Stimulated activated CD4-positive, alpha-beta T cell treated with anti-CD3 and anti-CD28 coated beads, Interleukin-4, amount 100 ng/mL, for 24 hours (primary cell): ENCODE measurements around the gene AP3M1.
A peak's percentile ranks its signal among the peaks of the same experiment; 100 is the strongest.

Experiments
- DNase-seq: peaks from one replicate; pipeline ENCODE4 v3.0.0-alpha.2; 2020

The AP3M1 gene

DNA sequence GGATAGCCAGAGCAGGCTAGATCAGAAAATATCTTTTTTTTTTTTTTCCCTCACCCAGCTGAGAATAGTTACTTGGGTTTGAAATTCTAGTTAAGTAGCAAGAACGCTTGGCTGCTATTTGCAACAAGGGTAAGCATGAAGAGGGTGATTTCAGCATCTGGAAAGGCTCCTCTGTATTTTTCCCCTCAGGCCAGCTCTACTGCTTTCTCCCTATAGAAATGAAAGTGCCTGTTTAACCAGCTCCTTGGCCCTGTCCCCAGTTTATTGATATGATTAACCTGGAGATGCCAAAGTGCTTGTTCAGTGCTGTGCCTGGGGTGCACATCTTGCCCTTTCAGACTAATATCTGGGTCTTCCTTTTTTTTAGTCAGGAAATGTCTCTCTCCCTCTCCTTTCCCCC, 37.1 kb downstream of the AP3M1 start:
- DNase-seq: no peak

DNA sequence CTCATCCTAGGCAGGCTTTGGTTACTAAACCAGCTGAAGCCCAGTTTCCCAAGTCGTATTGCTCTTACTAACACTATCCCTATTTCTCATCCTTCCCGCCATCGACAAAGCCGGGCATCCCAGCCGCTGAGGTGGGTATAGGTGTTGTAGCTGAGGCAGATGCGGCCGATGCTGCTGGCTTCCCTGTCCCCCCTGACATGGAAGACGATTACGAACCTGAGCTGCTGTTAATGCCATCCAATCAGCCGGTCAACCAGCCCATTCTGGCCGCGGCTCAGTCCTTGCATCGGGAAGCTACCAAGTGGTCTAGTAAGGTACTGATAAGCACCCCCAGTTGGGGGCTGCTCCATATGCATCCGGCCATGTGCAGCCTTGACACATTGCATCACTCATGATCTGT, 38.8 kb downstream of the AP3M1 start:
- no peak for DNase-seq

DNA sequence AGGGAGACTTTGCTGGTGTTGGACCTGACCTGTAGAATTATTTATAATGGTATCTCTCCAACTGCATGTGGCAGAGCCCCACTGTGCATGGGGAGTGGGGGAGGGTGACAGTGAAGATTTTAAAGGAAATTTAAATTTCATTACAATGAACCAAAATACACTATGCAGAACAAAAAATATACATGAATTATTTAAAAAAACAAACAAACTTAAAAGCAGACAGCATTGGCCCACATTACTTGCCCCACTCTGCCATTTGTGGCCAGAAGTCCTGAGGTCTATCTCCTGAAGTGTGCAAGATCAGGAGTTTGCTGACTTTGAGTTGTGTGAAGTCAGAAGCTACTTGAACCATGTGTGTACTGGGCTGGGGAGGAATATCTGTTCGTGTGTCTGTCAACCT, 40.5 kb downstream of the AP3M1 start:
- no peak for DNase-seq

DNA sequence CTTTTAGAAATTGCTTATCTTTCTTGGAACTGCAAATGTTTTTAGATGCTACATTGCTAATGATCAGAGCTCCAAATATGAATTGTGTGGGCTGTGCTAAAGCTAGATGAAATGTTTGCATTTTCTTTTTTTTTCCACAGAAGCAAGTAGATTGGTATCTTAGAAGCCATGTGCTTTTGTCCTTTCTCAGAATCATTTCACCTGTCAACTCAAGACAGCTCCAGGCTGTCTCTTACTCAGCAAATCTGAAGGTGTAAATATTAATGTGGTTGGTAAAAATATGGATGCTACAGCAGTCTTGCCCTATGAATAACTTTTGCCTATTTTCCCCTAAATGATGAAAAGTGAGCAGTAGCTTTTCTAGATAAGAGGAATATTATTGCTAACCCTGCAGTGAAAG, 41.2 kb downstream of the AP3M1 start:
- no peak for DNase-seq

DNA sequence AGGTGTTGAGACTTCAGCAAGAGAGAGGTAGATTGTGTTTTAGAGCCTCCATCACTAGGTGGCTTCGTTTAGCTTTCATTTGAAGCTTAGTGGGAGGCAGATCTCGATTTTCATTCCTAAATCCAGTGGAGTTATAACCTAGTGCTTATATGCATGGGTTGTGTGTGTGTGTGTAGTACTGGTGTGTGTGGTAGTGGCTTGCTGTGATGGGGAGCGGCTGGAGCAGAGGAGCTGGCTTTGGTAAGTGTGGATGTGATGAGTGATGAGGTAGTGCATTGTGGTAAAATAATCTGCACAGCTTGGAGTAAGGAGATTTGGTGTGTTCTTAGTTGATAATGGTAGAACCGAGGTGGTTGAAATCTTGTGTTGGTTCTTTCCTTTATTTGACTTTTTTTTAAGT, 43.2 kb downstream of the AP3M1 start:
- no peak for DNase-seq

DNA sequence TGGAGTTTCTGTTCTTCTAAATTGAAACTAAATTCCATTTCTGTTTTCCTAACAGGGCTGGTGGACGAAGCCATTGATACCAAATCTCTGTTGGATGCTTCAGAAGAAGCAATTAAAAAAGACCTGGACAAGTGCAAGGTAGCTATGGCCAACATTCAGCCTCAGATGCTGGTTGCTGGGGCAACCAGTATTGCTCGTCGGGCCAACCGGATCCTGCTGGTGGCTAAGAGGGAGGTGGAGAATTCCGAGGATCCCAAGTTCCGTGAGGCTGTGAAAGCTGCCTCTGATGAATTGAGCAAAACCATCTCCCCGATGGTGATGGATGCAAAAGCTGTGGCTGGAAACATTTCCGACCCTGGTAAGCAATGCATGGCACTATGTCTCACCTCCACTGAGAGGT, 45.6 kb downstream of the AP3M1 start:
- DNase-seq: no peak

DNA sequence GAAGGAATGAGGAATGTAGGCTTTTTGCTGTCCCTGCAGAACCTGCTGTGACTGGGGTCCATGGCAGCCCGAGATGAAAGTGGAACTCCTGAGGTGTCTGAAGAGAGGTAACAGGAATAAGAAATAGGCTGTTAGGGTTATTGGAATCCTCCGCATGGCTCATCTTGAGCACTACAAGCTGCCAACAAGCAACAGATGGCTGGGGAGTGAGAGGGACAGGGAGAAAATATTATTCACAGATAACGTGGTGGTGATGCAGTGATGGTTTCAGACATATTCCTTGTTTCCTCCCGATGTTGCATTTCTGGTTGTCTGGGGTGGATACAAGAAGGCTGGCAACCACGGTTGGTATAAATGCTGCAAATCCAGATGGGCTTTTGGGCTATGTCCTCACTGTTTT, 46.1 kb downstream of the AP3M1 start:
- DNase-seq: no peak

DNA sequence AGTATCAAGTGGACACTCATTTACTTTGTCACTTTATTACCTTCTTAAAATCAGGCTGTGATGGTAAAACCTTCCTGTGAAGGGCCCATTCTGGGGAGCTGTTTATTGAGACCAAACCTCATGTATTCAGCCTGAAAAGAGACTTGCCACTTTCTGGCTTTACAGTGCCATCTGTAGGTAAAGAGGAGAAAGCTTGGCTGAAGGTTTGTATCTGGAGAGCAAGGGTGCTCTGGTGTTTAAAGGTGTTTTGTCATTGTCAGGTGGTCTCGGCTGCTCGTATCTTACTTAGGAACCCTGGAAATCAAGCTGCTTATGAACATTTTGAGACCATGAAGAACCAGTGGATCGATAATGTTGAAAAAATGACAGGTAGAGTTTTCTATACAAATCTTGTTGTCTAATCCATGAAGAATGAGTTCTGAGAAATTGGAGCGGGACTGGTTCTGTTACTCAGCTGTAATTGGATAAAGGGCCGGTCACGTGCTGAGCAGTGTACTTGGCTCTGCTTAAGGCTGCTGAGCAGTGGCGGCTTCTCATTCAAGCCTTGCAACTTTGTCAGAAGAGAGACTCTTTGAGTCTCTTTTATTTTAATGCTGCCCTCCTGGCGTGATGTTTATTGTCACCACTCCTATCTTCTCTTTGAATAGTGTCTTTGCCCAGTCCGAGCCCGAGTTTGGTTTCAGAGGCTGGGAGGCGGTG, 46.9 kb downstream of the AP3M1 start:
- DNase-seq: no peak

DNA sequence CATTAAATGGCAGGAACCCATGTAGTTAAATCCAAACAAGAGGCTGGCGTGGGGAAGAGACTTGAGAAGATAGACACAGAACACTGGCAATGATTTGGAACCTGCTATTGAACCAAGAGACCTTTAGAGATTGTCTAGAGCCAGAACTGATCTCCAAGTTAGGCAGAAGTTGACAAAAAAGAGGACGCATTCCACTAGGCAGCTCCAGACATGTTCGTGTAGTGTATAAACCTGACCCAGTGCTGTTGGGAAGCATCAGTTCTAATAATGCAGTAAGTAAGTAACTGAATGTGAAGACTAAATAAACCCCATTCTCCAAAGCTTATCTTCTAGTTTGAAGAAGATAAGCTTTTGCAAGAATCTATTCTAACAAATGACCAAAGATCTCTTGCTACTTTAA, 50.8 kb downstream of the AP3M1 start:
- no peak for DNase-seq

DNA sequence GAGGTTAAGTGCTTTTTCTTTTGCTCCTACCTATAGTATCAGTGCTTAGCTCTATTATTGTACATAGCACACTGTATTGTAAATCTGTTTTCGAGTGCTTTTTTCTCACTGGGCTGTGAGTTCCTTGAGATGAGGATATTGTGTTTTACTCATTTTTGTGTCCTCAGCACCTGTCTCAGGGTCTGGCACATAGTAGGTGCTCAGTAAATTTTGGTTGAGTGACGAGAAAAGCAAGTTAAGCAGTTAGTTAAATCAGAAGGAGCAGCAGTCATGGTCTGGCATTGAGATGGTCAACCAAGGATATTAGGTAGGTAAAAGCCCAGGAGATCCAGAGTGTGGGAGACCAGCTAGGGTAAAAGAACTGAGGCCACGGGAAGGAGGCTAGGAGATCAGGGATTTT, 51.2 kb downstream of the AP3M1 start:
- DNase-seq: no peak

DNA sequence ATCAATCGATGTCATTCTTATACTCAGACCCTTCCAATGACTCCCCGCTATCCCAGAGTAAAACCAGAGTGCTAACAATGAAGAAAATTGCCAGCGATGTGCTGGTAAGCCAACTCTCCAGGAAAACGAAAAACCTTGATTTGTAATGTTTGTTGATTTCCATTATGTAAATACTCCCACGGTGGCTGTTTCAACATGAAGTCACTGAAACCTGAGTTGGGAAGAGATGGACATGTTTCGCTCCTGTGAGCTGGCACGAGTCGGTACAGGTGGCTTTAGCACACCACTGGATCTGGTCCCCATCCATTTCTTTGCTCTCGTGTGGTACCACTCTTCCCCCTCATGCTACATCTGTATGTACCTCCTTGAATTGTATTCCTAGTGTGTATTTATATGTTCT, 52.9 kb downstream of the AP3M1 start:
- no peak for DNase-seq

DNA sequence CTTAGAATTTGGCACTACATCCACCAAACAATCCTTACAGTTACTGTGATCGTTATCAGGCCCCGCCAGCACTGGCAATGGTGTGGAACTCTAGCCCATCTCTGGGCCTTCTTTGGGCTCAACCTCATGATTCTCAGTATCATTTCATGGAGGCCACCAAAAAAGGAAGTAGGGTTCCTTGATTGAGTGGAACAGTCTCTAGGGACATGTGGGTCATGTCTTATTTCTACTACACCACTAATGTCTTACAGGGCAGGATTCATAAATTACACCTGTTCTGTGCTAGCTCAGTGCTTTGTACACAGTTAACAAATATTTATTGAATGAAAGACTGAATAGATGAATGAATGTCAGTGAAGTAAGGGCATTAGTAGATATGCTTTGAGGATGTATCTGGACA, 53.9 kb downstream of the AP3M1 start:
- DNase-seq: no peak

DNA sequence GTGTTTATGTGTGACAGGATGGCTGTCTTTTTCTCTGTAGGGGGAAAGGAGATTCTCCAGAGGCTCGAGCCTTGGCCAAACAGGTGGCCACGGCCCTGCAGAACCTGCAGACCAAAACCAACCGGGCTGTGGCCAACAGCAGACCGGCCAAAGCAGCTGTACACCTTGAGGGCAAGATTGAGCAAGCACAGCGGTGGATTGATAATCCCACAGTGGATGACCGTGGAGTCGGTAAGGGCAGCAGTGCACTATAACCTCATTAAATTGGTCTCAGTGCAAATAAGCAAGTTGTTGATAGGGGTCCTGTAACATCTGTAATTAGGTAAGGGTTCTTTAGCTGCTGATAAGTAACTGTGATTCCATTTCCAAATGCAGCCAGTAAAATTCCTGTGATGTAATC, 56.4 kb downstream of the AP3M1 start:
- no peak for DNase-seq

DNA sequence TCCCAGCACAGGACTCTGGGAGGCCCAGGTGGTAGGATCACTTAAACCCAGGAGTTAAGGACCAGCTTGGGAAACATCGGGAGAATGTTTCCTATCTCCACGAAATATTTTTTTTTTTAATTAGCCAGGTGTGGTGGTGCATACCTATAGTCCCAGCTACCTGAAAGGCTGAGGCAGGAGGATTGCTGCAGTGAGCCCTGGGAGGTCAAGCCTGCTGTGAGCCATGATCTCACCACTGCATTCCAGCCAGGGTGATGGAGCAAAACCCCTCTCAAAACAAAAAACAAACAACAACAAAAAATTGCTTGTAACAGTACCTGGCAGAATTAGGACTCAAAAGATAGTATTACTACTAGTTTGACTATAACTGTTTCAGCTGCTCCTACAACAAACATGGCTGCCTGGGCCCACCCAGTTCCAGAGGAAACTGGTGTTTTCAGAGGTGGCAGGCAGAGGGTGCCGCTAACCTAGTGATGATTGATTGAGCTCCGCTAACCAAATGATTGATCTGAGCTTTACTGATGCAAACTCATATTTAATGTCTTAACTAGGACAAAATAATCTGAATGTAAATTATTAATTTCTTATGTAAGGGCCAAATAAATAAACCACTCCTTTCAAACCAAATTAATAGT, 57.0 kb downstream of the AP3M1 start:
- DNase-seq: no peak

DNA sequence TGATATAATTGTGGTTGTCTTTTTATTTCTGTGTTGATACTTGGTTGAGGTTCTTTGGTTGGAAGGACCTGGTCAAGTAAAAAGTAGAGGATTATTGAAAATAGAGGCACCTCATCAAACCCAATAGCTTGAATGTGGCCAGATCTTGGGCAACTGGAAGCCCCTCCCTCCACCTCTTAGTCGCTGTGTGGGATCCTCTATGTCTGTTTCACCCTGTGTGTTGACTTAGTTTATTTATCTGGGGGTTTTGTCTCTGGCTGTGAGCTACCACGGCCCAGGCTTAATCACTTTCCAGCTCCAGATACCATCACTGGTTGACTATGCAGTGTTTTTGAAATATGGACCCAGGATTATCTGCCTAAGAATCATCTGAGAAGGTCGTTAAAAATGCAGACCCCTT, 58.3 kb downstream of the AP3M1 start:
- no peak for DNase-seq

DNA sequence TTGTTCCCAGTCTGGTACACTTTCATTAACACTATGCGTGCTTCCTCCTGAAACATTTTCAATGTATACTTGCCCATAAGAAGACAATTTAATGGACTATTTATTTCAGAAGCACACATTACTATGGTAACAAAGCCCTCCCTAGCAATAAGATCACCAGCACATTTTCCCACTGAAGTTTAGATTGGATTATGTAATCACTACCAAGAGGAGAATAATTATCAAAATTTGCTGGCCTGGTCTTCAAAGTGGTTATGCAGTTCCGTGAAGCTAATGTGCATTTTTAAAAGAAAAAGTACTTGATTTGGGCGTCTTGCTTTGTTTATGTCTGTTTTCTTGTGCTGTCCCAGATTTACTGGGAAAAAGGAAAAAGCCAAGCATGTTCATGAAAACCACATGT, 61.9 kb downstream of the AP3M1 start:
- DNase-seq: no peak

DNA sequence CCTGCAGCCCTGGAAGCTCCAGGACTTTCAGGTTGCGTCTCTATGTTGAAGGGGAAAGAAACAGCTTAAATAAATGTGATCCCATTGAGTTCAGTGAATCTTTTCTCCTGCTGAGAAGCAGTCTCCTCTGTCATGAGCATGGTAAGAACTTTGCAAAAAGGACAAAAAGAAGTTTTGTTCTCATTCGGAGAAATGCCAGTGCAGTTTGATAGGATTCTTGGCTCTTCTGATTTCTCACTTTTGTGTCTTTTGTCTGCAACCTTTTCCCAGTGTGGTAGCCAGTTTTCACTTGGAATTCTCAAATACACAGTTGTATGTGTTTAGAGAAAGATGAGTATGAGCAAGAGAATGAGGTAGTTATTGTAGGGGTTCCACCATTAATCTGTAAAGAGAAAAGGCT, 64.3 kb downstream of the AP3M1 start:
- DNase-seq: no peak

DNA sequence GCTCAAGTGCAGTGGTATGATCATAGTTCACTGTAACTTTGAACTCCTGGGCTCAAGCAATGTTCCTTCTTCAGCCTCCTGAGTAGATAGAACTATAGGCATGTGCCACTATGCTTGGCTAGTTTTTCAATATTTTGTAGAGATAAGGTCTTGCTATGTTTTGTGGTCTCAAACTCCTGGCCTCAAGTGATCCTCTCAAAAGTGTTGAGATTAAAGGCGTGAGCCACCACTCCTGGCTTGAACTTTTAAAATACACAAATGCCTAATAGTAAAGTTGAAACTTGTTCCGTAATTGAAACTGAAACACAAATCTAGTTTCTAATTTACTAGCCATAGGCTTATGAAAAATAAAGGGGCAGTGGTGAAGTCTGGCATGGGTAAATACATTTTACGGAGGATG, 65.7 kb downstream of the AP3M1 start:
- no peak for DNase-seq

DNA sequence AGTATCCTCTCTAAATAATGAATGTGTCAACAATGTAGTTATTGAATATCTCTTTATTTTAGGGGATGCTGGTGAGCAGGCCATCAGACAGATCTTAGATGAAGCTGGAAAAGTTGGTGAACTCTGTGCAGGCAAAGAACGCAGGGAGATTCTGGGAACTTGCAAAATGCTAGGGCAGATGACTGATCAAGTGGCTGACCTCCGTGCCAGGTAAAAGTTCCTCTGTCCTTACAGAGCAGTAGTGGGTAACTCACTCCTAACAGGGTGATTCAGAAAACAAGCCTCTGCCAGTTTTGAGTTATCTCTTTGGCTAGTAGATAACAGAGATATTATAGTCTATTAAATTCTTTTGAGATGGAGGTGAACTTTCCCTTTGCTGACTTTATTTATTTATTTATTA, 67.3 kb downstream of the AP3M1 start:
- no peak for DNase-seq

DNA sequence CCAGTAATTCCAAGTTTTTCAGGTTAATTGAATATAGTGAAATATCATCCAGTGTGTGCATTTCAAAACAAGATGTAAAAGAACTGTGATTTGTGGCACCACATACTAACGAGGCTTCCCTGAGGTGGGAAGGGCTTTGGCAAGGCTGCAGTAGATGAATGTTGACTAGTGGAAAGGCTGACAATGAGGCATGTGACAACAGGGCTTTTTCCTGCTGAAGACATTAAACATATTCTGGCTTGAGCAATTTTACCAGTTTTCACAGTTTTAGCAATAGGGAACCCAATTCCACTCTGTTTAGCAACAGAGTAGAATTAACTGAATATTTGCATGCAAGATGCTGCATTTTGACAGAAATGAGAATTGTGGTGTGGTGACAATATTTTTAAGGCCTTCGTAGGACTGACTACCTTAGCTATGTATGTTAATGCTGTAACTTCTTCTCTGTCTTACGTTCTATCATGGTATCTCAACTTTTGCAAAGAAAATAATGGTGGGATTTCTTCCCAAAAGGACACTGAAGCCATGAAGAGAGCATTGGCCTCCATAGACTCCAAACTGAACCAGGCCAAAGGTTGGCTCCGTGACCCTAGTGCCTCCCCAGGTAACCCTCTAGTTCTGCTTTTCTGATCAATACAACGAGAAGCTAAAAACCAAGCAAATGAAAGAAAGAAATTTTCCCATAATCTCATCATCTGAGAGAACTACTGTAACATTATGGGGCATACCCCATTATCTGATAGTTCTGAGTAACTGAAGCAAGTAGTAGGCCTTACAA, 68.5 kb downstream of the AP3M1 start:
- DNase-seq: no peak

DNA sequence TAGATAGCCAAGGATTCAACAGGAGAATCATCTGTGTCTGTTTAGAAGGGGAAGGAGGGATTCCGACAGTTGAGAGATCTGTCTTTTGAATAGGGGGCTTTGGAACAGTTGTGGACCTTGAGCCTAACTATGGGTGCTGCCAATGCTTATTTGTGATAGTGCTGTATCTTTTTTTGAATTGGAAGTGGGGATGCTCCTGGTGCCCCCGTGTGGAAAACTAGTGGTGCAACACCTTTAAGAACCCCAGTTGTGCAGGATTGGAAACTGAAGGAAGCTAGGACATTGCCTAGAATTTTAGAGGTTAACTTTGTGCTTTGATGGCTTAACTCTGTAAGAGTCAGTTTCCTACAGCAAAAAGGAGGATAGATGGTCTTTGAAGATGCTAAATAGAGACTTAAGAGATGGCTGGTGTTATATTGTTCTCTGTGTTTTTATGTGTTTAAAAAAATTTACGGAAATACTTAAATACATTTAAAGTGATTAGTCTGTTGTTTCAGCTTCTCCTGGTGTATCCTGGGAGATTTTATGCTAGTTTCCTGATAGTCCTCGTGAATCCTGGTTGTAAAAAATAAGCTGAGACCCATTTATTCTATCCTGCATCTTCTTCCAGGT, 69.3 kb downstream of the AP3M1 start:
- peak; percentile 51 for DNase-seq

DNA sequence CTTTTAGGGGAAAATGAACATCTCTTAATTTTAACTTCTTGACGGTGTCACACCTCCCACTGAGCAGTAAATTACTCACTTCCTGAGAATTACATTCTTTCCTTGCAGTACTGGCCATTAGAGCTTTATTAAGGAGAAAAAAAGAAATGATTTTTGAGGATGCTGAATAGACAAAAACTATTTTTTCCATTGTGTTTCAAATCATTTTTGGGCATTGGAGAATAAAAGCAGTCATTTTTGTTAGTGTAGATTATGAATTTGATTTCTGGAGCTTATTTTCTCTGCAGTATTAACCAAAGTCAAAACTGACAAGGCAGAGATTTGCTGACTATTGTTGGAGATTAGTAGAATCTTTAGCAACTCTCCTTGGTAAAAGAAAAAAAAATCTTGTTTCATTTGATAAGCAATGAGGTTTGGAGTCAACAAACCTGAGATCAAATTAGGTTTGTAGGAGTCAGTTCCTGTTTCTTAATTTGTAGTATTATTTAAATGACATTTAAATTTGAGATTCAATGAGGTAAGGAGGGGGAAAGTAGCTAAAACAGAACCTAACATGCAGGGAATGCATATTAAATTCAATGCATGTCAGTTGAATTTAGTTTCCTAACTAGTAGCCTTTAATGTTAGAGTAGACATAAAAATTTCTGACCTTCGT, 70.6 kb downstream of the AP3M1 start:
- DNase-seq: no peak
